Activated gamma-delta T cell (primary cell): ENCODE measurements around the gene C1orf21.

ENCODE experiments used
- DNase-seq: peaks from one replicate; lab custom pipeline; 2025; lab: John Stamatoyannopoulos, UW

The C1orf21 gene

GRCh38 chr1:184626076-184627006 is 239.5 kb downstream of the C1orf21 start:
- no peak for DNase-seq

GRCh38 chr1:184627007-184627341 is 240.1 kb downstream of the C1orf21 start:
- DNase-seq, result no peak

GRCh38 chr1:184629266-184629665 is 242.4 kb downstream of the C1orf21 start:
- DNase-seq, result no peak

- DNase-seq, result no peak
These were observed 243.8 kb downstream of the C1orf21 start for GRCh38 chr1:184630679-184631060.

DNA sequence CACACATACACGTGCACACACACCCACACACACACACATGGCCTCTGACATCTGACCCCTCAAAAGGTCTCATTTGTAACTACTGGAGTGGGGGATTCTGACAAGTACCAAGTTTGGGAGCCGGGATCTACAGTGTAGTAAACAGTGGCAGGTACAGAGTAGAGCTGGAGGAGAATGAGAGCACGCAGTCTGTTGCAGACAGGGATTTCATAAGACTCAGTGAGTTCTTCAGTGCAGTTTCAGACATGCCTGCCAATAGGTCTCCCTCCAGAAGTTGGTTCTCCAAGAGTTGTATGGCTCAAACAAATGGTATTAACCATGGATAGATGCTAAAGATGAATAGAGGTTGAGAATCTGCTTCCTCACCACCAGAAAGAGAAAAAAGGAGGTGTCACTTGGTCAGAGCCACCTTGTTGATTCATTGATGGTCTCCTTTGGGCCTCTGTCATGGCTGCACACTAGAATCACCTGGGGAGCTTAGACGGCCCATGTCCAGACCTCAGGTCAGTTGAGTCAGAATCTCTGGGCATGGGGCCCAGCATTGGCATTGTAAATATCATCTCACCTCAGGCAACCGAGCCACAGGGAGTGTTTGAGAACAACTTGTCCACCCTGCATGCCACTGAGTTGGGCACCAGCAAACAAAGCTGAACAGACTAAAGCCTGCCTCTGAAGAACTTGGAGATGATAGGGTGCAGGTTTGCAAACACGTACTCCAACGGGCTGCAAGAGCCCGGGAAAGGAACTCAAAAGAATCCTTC is 245.8 kb downstream of the C1orf21 start:
- no peak for DNase-seq

- no peak for DNase-seq
These were observed 247.0 kb downstream of the C1orf21 start for GRCh38 chr1:184633785-184634184.

DNA sequence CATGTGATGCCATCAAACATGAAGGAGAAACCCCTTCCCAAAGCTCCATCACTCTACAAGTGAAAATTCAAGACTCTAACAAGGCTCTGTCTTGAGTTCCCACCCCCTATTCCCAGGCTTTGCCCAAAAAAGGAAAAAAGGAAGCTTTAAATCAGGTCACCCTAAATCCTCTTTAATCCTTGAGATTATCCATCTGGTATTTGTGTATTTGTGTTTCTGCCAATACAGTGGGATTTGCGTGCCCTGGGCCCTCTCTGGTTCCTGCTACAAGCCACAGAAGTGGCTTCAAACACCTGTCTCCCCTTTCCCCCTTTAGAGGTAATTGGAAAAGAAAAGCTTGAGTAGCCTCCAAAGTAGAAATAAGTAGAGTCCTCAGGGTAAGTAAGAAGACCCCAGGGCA is 247.5 kb downstream of the C1orf21 start:
- no peak for DNase-seq

- no peak for DNase-seq
These were observed 248.6 kb downstream of the C1orf21 start for GRCh38 chr1:184635347-184635979.

GRCh38 chr1:184635980-184636431 is 249.2 kb downstream of the C1orf21 start:
- DNase-seq, result no peak

DNA sequence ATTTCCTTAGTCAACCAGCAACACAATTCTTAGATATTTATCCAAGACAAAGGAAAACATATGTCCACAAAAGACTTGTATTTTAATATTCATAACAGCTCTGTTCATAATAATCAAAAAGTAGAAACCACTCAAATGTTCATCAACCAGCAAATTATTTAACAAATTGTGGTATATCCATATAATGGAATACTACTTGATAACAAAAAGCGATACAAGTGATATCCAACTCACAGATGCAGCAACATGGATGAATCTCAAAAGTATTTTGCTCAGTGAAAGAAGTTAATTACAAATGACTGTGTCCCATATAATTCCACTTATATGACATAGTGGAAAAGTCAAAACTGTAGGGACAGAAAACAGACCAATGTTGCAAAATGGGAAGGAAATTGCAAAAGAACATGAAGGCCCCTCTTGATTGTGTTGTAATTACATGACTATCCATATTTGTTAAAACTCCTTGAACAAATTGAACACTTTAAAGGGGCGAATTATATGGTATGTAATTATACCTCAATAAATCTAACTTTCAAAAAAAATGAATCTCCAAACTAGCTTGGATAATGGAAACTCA is 250.9 kb downstream of the C1orf21 start:
- DNase-seq, result no peak

DNA sequence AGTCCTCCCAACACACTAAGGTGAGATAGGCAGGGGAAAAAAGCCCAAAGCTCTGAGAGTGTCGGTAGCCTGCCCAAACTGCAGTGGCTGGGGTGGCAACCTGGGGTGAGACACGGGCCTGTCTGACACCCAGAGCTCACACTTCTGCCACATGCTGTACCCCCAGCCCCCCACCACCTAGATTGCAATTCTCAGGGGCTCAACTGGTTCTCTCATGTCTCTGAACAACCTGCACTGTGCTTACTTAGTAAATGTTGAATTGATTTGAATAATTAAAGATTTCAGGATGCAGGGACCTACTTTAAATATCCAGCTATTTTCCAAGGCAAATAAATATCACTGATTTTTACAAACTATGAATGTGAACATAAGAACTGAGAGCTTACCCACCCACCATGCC is 252.4 kb downstream of the C1orf21 start:
- no peak for DNase-seq

GRCh38 chr1:184640505-184640904 is 253.7 kb downstream of the C1orf21 start:
- no peak for DNase-seq

DNA sequence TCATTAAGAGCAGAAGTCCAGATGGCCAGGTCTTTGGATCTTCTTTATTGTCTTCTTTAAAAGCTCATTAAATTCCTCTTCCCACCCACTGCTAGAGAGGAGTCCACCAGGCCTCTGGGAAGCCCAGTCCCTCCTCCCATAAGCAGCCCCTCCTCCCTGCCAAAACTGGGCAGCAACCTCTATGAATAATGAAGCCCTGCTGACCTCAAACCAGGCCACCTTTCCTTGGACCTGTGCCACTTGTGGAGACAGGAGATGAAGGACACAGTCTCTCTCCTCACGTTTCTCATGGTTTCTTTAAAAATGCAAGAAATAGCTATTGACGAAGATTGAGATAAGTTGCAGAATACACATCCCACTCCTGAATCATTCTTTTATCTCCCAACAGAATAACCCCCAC is 255.1 kb downstream of the C1orf21 start:
- no peak for DNase-seq

DNA sequence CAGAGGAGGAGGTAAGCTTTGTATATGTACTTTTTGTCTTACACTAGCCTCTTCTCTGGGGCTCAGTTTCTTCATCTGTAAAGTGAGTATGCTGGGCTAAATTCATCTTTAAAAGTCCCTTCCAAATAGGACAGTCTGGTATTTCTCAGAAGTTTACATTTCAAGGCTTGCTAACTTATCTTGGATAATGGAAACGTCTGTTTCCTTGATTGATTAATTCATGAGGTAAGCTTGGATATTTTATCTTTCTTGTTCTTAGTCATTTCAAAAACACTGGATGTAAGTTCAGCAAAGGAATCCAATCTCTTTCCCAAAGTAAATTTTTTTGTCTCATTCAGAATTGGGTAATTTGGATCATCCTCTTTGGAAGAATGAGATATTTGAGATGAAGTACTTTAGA is 256.8 kb downstream of the C1orf21 start:
- DNase-seq, result no peak

DNA sequence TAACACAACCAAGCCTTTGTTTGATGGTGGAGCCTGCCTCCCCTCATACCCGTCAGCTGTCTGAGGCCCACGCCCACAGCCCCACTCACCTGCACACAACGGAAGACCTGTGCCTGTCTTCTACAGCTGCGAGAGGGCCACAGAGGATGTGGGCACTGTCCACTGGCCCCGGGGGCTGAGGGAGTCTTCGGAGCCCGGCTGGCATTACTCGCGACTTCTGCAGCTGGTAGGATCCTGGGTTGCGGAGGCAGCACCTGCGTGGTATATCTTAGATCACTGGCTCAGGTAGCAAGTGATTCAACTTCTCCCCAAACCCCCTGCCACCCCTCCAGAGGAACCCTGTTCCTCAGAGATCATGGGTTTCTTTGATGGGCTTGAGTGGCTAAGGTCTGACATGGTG is 257.9 kb downstream of the C1orf21 start:
- DNase-seq, result no peak

DNA sequence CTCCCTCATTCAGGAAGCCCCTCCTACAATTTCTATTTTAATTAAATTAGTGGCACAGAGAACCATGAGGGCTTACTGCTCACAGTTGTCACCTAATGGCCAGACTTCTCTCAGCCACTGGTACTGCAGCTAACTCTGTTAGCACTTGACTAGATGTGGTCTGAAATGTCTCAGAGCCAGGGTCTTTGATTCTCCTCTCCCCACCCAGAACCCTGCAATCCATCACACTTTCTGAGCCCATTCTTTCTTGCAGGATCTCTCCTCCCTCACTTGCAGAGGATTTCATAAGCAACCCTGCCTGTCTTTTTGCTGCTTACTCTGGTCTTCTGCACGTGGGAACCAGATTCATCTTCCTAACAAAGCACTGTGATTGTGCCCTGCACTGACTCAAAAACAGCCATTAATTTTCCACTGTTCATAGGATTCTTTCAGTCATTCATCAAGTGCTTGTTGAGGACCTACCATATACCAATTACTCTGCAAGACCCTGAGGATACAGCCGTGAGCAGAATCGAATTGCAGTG is 259.4 kb downstream of the C1orf21 start:
- DNase-seq, result no peak

DNA sequence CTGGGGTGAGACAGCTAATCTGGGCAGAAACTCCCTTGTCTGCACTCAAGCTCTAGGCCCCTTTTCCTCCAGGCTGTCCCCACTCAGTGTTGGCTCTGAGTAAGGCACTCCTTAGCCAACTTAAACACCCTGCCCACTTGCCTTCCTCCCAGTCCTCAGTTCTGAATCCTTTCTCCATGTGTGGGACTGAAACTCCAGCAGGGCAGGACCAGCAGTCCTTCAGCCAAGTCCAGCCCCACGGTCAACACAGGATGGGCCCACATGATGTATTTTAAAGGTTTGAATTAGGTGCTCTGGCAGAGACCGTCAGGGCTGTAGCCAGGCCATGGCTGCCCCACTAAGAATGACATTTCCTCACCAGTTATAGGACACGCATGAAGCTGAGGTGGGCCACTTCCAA is 260.0 kb downstream of the C1orf21 start:
- no peak for DNase-seq

DNA sequence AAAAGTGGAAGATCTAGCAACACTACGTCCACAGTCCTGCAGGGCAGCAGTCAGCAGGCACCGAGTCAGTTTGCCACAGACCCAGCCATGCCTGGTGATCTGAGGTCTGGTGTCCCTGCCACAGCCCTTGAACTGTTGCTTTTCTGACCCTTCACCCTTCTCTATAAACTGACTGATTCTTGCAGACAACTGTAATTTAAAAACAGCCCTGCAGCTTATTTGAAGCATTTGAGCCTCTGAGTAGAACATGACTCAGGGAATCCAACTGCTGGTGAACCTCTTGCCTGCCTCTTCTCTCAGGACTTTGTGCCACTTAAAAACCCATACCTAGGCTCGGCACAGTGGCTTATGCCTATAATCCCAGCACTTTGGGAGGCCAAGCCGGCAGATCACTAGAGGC is 260.6 kb downstream of the C1orf21 start:
- no peak for DNase-seq

DNA sequence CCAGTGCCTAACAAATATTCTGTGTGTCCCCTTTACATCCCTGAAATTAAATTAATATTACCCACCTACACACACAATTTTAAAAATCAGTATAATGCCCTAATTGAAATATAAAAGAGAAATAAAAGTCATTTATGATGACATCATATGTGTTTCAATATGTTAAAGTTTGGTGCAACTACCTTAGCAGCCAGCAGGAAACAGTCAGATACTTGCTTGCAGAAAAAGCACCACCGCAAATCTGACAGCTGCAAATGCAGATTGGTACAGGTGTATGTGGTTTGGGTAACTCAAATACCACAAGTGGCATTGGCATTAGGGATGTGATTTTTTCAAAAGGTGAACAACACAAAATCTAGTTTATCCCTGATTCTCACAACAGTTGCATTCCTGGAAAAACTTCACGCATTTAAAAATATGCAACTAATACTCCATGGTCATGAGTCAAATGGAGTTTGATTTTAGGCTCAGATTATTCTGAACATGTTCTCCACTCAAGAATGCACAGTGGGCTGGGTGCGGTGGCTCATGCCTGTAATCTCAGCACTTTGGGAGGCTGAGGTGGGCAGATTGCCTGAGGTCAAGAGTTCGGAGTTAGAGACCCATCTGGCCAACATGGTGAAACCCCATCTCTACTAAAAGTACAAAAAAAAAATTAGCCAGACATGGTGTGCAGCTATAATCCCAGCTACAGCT is 261.5 kb downstream of the C1orf21 start:
- no peak for DNase-seq

GRCh38 chr1:184648856-184649201 is 262.0 kb downstream of the C1orf21 start:
- no peak for DNase-seq

DNA sequence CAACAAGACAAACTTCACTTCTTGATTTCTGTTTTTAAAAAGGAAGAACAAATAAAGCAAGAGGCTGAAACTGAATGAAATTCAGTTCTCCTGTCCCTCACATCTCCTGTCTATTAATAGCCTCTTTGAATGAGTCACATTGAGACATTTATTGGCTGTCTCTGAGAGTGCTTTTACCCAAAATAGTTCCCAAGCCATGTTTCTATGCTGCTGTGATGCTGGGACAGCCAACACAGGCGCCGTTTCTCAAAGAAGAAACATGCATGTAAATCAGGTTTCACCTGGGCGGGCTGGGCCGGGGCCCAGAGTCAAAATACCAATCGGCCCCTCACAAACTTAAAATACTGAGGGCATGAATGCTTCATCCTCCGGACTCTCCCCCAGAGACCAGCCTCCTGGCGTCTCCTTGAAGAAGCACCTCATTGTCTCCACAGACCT is 262.6 kb downstream of the C1orf21 start:
- no peak for DNase-seq
